ENCODE data around the gene CALML5.

CALML5 gene

DNA sequence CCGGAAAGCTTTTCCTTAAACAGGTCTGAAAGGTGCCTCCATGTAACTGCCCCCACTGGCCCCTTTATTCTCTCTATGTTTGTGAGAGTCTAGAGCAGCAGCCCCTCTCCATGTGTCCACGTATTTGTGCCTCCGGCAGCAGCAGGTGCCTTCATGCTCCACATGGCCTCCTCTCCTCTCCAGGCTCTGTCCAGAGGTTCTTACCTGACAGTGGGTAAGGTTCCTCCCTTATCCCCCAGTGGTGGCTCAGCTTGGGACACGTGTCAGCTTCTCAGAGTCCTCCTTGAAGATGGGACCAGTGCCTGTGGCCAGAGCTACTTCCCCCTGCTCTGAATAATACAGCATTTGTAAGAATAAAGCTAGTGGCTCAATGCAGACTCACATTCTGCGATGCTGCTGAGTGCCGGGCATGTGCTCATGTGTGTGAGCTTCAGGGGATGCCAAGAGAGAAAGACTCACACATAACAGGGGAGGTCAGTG lies 33.3 kb upstream of the CALML5 start:
- TF ChIP-seq CTCF (IDR thresholded peaks at IDR 0.05; ENCODE audit: low read depth, low read length), result no peak
- no peak overlapping the region for H3K4me3 ChIP-seq (ENCODE audit: low read depth, low read length)

GRCh38 chr10:5532307-5532605 lies 32.9 kb upstream of the CALML5 start:
- TF ChIP-seq CTCF (IDR thresholded peaks at IDR 0.05; ENCODE audit: low read depth, low read length), result no peak
- no peak overlapping the region for H3K4me3 ChIP-seq (ENCODE audit: low read depth, low read length)

- no peak for TF ChIP-seq CTCF (IDR thresholded peaks at IDR 0.05; ENCODE audit: low read depth, low read length)
- H3K4me3 ChIP-seq (ENCODE audit: low read depth, low read length), result no peak overlapping the region
Measured at GRCh38 chr10:5531558-5532306, 32.4 kb upstream of the CALML5 start.

DNA sequence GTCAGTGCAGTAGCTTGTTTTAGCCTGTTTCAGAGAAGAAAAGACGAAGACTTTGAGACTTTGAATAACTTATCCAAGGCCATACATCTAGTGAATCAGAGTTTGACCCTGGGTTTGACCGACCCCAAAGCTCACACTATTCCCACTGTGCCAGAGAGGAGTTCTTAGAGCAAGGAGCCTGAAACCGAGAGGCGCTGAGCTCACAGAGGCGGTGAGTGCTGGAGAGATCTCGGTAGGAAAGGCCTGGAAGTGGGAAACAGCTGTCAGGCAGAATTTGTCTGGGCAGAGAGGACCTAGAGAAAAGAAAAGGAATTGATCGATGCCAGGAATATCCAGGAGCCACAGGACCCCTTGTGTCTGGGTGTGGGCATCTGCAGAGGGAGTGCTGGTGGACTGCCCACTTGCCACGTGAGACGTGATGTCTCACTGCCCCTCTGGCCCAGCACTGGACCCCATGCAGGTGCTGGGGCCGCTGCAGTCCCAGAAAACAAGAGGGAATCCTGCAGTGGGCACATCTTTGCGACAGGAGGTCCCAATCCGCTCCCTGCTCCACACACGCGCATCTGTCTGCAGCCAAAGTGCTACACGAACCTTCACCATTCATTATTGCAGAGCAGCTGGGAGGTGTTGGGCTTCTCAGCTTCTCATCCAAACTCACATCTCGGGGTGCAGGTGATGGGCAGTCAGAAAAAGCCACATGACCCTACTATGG lies 31.6 kb upstream of the CALML5 start:
- H3K4me3 ChIP-seq (ENCODE audit: low read depth, low read length), result no peak overlapping the region
- TF ChIP-seq CTCF (IDR thresholded peaks at IDR 0.05; ENCODE audit: low read depth, low read length), result no peak

DNA sequence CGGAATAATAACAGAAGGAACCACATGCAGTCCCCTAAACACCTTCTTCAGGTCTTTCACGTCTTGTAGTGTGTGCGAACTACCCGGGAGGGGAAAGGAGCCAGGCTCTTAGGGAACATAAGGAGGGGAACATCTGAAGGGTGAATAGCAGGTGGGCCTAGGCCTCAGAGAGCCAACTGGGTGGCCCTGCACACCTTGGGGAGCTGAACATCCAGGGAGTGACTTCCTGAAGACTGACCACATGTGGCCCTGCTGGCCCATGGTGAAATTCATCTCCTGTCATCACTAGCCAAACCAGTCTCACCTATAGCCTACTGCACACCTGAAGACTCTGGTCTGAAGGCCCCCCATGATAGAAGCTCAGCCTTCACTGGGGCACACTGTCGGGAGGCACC lies 31.0 kb upstream of the CALML5 start:
- TF ChIP-seq CTCF (IDR thresholded peaks at IDR 0.05; ENCODE audit: low read depth, low read length), result no peak
- H3K4me3 ChIP-seq (ENCODE audit: low read depth, low read length), result no peak overlapping the region

DNA sequence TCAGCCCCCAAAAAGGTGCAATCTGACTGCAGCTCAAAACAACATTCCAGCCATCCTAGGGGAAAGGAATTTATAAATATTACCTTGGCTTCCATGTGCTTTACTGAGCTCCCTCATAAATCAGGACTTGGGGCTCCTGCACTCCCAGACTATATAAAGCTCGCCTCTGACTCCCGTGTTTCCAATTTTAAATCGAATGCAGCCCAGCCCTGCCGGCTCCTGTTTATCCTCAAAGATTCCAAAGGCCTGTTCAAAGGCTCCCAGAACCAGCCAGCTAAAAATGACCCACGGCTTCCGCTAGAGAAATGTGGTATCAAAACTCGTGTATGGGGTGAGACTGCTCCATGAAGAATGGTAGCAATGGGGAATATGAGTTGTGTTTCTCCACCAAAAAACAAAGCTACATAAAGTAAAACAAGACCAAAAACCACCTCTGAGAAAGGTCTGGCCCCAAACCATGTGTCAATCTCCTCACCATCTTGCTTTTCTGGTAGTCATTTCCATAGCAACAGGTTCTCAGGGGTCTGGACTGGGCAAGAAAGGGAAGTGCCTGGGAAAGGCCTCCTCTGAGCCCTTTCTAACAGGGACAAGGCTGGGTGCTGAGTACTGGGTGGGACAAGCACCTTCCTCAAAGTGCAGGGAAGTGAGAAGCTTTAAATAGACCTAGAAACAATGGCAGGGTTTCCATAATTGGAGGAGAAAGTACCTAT lies 30.5 kb upstream of the CALML5 start:
- no peak overlapping the region for H3K4me3 ChIP-seq (ENCODE audit: low read depth, low read length)
- no peak for TF ChIP-seq CTCF (IDR thresholded peaks at IDR 0.05; ENCODE audit: low read depth, low read length)

Measured in WI38 (cell line).